Measurements from ENCODE around the gene HAGHL. TPM values are rescaled to one million over a fixed set of nuclear protein-coding genes. Genes with fewer than 3 reads are reported as not detected.
"Not testable (repeated sequence)": the region's sequence is repeated elsewhere in the genome, so short reads cannot be mapped to it uniquely, and the experiment has no call there.

HAGHL gene
- polyA plus RNA-seq, 1 experiment: 7.0 TPM

- Histone ChIP-seq H3K36me3 (ENCODE audit: control insufficient read depth, insufficient read depth, low read length) (peaks cover 23% of the 10 kb centered on the region), H3K27me3 (ENCODE audit: control insufficient read depth, insufficient read depth, low read length) (no peaks in the 10 kb centered on the region), H3K4me3 (ENCODE audit: low read depth, low read length) (no peak overlapping the region)
- CTCF ChIA-PET: interaction anchor here (0.7 to 1.1 kb wide), 2 partner anchors 34 to 95 kb away, joined by 4 read pairs; no protein-coding TSS in a partner anchor
- POLR2A ChIA-PET: no interaction called here
- no peak for DNase-seq (ENCODE audit: low read depth)
- TF ChIP-seq CTCF (IDR thresholded peaks at IDR 0.05; ENCODE audit: insufficient read depth, low read depth, low read length): peak; percentile 60
Measured at GRCh38 chr16:685967-686366, 40.9 kb upstream of the HAGHL start.

- no peak for DNase-seq (ENCODE audit: low read depth)
- no peak for TF ChIP-seq CTCF (IDR thresholded peaks at IDR 0.05; ENCODE audit: insufficient read depth, low read depth, low read length)
- no peaks in the 10 kb centered on the region for H3K27me3 ChIP-seq (ENCODE audit: control insufficient read depth, insufficient read depth, low read length)
- peaks cover 21% of the 10 kb centered on the region for H3K36me3 ChIP-seq (ENCODE audit: control insufficient read depth, insufficient read depth, low read length)
- CTCF ChIA-PET: interaction anchor here (0.7 to 1.1 kb wide), 2 partner anchors 33 to 94 kb away, joined by 4 read pairs; no protein-coding TSS in a partner anchor
- no peak overlapping the region for H3K4me3 ChIP-seq (ENCODE audit: low read depth, low read length)
- POLR2A ChIA-PET: no interaction called here
Measured at GRCh38 chr16:686459-687260, 40.2 kb upstream of the HAGHL start.

- no peak for DNase-seq (ENCODE audit: low read depth)
- TF ChIP-seq CTCF (IDR thresholded peaks at IDR 0.05; ENCODE audit: insufficient read depth, low read depth, low read length): no peak
- Histone ChIP-seq H3K27me3 (ENCODE audit: control insufficient read depth, insufficient read depth, low read length) (no peaks in the 10 kb centered on the region; the same call in 1 of the 2 replicates), H3K36me3 (ENCODE audit: control insufficient read depth, insufficient read depth, low read length) (peaks cover 12% of the 10 kb centered on the region), H3K4me3 (ENCODE audit: low read depth, low read length) (no peak overlapping the region)
- CTCF ChIA-PET: interaction anchor here (0.7 kb wide), 1 partner anchor 23 kb away, joined by 3 read pairs; no protein-coding TSS in a partner anchor
- POLR2A ChIA-PET: no interaction called here
Measured at GRCh38 chr16:687499-687898, 39.4 kb upstream of the HAGHL start.

- DNase-seq (ENCODE audit: low read depth): no peak
- ChIA-PET POLR2A (no interaction called here), CTCF (interaction anchor here (0.6 to 1.5 kb wide), 5 partner anchors 12 to 97 kb away, joined by 3 to 4 read pairs (median 3); partner anchors contain the start of gene RHOT2)
- Histone ChIP-seq H3K27me3 (ENCODE audit: control insufficient read depth, insufficient read depth, low read length) (peaks cover 10% of the 10 kb centered on the region), H3K36me3 (ENCODE audit: control insufficient read depth, insufficient read depth, low read length) (peaks cover 5% of the 10 kb centered on the region), H3K4me3 (ENCODE audit: low read depth, low read length) (peak overlapping the region; percentile 76)
- no peak for TF ChIP-seq CTCF (IDR thresholded peaks at IDR 0.05; ENCODE audit: insufficient read depth, low read depth, low read length)
Measured at GRCh38 chr16:689175-689897, 37.6 kb upstream of the HAGHL start.

- CTCF ChIA-PET; POLR2A ChIA-PET; H3K4me3 ChIP-seq (ENCODE audit: low read depth, low read length); DNase-seq (ENCODE audit: low read depth); H3K36me3 ChIP-seq (ENCODE audit: control insufficient read depth, insufficient read depth, low read length): not testable (repeated sequence)
- H3K27me3 ChIP-seq (ENCODE audit: control insufficient read depth, insufficient read depth, low read length): peaks cover 18% of the 10 kb centered on the region
Measured at GRCh38 chr16:691242-691641, 35.7 kb upstream of the HAGHL start.

All from BJ (cell line).